GM12875 (cell line): ENCODE measurements around the gene BABAM2.
"Not testable (repeated sequence)": the region's sequence is repeated elsewhere in the genome, so short reads cannot be mapped to it uniquely, and the experiment has no call there.

ENCODE experiments used
- H3K4me3 ChIP-seq: one replicate; pipeline ENCODE4 v1.5.1; 2011; ENCODE audit warnings: low read depth, low read length, control low read depth
- TF ChIP-seq, protein P1 (sequence below): IDR thresholded peaks from 2 replicates; pipeline ENCODE4 v1.5.1; 2011; ENCODE audit warnings: low read depth, mild to moderate bottlenecking, control low read depth, inconsistent platforms, low read length, moderate library complexity, borderline replicate concordance; ENCODE audit not compliant: insufficient read depth

Gene BABAM2

DNA sequence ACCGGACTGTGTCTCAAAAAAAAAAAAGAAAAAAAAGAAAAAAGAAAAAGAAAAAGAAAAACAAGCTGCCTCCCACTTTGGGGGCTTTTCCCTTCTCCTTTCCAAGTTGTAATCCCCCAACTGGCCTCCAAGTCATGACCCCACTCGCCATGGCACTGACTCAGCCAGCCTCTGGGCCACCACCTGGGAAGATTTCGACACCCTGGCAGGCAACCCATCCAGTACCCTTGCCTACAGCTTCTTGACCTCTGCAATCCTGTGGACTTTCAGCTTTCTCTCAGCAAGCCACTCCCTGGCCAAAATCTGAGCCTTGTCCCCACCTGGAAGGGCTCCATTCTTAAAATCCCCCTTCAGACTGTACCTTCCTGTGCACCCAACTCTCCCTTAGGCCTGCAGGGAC, 479.8 kb downstream of the BABAM2 start:
- H3K4me3 ChIP-seq: no peak overlapping the region
- TF ChIP-seq, protein P1, sequence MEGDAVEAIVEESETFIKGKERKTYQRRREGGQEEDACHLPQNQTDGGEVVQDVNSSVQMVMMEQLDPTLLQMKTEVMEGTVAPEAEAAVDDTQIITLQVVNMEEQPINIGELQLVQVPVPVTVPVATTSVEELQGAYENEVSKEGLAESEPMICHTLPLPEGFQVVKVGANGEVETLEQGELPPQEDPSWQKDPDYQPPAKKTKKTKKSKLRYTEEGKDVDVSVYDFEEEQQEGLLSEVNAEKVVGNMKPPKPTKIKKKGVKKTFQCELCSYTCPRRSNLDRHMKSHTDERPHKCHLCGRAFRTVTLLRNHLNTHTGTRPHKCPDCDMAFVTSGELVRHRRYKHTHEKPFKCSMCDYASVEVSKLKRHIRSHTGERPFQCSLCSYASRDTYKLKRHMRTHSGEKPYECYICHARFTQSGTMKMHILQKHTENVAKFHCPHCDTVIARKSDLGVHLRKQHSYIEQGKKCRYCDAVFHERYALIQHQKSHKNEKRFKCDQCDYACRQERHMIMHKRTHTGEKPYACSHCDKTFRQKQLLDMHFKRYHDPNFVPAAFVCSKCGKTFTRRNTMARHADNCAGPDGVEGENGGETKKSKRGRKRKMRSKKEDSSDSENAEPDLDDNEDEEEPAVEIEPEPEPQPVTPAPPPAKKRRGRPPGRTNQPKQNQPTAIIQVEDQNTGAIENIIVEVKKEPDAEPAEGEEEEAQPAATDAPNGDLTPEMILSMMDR: no peak

DNA sequence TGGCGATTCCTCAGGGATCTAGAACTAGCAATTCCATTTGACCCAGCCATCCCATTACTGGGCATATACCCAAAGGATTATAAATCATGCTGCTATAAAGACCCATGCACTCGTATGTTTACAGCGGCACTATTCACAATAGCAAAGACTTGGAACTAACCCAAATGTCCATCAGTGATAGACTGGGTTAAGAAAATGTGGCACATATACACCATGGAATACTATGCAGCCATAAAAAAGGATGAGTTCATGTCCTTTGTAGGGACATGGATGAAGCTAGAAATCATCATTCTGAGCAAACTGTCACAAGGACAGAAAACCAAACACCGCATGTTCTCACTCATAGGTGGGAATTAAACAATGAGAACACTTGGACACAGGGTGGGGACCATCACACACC, 481.2 kb downstream of the BABAM2 start:
- H3K4me3 ChIP-seq: not testable (repeated sequence)

- no peak overlapping the region for H3K4me3 ChIP-seq
- TF ChIP-seq, protein P1: no peak
Observed at GRCh38 chr2:28373854-28374253, 483.3 kb downstream of the BABAM2 start.

DNA sequence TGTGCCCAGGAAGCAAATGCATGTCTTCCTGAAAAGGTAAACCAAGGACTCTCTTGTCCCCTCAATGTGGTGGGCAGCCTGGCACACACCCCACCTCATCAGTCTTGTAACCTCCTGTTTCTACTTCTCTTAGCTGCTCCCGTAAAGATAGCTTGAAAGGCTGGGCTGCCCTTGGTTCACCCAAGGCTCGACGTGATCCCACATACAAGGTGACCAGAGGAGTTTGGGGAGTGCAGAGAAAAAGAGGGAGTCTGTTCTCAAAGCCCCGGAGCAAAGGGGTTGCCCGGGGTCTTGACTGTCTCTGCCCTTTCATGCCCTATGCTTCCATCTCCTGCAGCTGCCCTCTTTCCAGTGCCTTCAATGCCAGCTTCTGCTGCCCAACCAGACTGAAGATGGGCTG, 483.8 kb downstream of the BABAM2 start:
- TF ChIP-seq, protein P1: no peak
- no peak overlapping the region for H3K4me3 ChIP-seq

- TF ChIP-seq, protein P1: no peak
- H3K4me3 ChIP-seq: no peak overlapping the region
Observed at GRCh38 chr2:28375236-28375635, 484.7 kb downstream of the BABAM2 start.

DNA sequence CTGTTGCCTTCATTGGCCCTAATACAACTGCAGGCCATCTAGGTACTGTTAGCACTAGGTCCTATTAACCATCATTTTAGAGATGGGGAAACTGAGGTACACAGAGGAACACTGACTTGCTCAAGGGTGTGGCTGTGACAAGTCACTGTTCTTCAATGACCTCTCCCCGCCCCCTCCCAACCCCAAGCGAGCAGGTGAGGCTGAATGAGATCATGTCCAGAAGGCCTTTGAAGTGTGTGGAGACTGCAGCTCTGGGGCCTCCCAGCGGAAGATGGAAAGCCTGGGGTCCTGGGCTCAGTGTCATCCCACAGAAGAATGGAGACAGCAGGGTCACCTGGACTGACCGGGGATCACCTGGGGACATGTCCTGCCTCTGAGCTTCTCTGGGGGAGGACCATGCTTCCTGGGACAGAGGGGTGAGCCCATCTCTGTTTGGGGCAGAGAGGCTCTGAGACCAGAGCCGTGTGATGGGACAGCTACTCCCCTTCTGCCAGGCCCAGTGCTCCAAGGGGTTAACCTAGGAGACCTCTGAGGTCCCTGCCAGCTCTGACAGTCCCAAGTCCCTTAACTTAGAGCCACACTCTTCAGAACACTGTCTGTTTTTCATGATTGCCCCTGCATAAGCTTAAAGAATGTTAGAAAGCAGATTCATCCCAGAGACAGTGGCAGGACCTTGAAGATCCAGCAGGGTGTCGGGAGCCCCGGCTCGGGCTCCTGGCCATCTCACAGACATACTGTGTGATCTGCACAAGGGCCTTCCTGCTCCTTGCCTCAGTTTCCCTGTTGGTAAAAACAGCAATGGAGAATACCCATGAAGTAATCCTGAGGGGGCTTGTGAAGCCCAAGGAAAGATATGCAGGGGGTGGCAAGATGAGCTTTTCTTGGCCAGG, 485.5 kb downstream of the BABAM2 start:
- TF ChIP-seq, protein P1: no peak
- H3K4me3 ChIP-seq: no peak overlapping the region

- TF ChIP-seq, protein P1: no peak
- H3K4me3 ChIP-seq: no peak overlapping the region
Observed at GRCh38 chr2:28377195-28377816, 486.8 kb downstream of the BABAM2 start.
